Measurements from ENCODE around the gene SPANXA1.
"Not testable (repeated sequence)": the region's sequence is repeated elsewhere in the genome, so short reads cannot be mapped to it uniquely, and the experiment has no call there.

The SPANXA1 gene, protein sequence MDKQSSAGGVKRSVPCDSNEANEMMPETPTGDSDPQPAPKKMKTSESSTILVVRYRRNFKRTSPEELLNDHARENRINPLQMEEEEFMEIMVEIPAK

GRCh38 chrX:141584638-141585037 is at the start of gene SPANXA1:
SPANXA1 (minus strand) TSS chrX:141584738; CDS start chrX:141584678, 60 bp downstream.
- DNase-seq (ENCODE audit: low spot score) = not testable (repeated sequence)

- no peak for DNase-seq (ENCODE audit: low spot score)
Measured at GRCh38 chrX:141632124-141632523, 47.6 kb upstream of the SPANXA1 start.

GRCh38 chrX:141619336-141619735 is 34.8 kb upstream of the SPANXA1 start:
- DNase-seq (ENCODE audit: low spot score) = peak; percentile 2

- DNase-seq (ENCODE audit: low spot score) = no peak
Measured at GRCh38 chrX:141609111-141609510, 24.6 kb upstream of the SPANXA1 start.

DNA sequence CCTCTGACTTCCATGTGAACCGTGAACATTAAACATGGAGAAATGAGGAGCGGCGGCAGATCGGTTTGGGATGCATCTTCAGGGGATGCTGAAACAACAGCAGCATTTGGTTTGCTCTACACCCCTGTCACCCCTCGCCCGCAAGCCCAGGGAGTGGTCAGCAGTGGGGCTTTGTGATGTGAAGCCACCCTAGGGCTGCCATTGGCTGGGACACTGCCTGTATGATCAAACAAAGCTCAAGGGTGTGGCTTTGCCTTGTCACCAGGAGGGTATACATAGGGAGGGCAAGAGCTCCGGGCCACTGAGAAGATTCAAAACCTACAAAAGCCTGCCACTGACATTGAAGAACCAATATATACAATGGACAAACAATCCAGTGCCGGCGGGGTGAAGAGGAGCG is 4.9 kb upstream of the SPANXA1 start, which contains the start of gene SPANXA2:
SPANXA2 (plus strand) TSS at position 301 of the 400 bp plus-strand sequence; CDS start at position 361, 60 bp downstream.
- not testable (repeated sequence) for DNase-seq (ENCODE audit: low spot score)

DNA sequence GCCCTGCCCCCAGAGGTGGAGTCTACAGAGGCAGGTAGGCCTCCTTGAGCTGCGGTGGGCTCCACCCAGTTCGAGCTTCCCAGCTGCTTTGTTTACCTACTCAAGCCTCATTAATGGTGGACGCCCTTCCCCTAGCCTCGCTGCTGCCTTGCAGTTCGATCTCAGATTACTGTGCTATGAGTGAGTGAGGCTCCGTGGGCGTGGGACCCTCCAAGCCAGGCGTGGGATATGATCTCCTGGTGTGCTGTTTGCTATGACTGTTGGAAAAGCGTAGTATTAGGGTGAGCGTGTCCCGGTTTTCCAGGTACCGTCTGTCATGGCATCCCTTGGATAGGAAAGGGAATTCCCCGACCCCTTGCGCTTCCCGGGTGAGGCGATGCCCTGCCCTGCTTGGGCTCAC is 42.0 kb downstream of the SPANXA1 start:
- DNase-seq (ENCODE audit: low spot score) = not testable (repeated sequence)
